ENCODE results near the gene IL4I1. TPM values are rescaled to one million over a fixed set of nuclear protein-coding genes. Genes with fewer than 3 reads are reported as not detected.
"Not testable (repeated sequence)": the region's sequence is repeated elsewhere in the genome, so short reads cannot be mapped to it uniquely, and the experiment has no call there.

IL4I1 gene
- total RNA-seq, 1 donor from 2014 or later = 42.3 TPM

- H3K9me3 Mint-ChIP-seq = no peaks in the 10 kb centered on the region
- intact Hi-C loops (cut with micrococcal nuclease) = no loop called here
- DNase-seq (ENCODE audit: low spot score) = no peak
- no peaks in the 10 kb centered on the region for H3K27me3 Mint-ChIP-seq (ENCODE audit: low read depth)
- no peak overlapping the region for H3K27ac Mint-ChIP-seq
- H3K36me3 Mint-ChIP-seq (ENCODE audit: low read depth) = peaks cover 65% of the 10 kb centered on the region
- peaks cover 31% of the 10 kb centered on the region for H3K4me1 Mint-ChIP-seq (ENCODE audit: low read depth)
- peak overlapping the region; percentile 98 for H3K4me3 Mint-ChIP-seq (ENCODE audit: low read depth)
Measured at GRCh38 chr19:49930483-49931011, 33.9 kb upstream of the IL4I1 start.

- H3K27ac Mint-ChIP-seq = peak overlapping the region; percentile 98
- peaks cover 72% of the 10 kb centered on the region for H3K36me3 Mint-ChIP-seq (ENCODE audit: low read depth)
- intact Hi-C loops (cut with micrococcal nuclease) = loop anchor here (2.0 kb wide), 4 partner anchors 33 to 399 kb away; partner anchors contain the start of genes AKT1S1, IL4I1, KCNC3 and RRAS
Measured at GRCh38 chr19:49929611-49930482, 33.2 kb upstream of the IL4I1 start.

DNA sequence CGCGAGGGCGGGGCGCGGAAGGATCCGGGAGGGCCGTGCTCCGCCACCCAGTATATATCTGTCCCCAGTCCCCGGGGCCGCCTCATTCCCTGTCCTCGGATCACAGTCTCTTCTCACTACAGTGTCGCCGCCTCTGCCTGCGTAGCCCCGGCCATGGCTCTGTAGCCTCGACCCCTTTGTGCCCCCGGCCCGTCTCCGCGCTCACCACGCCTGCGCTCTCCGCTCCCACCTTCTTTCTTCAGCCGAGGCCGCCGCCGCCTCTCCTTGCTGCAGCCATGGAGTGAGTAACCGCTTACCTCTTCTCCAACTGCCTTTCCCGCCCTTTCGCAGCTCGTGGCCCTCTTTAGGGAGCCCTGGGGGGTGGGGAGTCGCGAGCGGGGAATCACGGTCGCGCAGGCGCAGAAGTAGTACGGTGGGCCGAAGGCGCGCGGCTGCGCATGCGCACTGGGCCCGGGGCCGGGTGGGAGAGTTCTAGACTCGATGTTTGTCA is 32.5 kb upstream of the IL4I1 start, which contains the start of the genes ATF5 and NUP62:
Gene ATF5 (plus strand): TSS at position 85 of the 490 bp plus-strand sequence. CDS start 1,646 bp downstream, outside the sequence.
Gene NUP62 (minus strand): TSS at position 384 of the 490 bp plus-strand sequence. CDS start 19,697 bp downstream, outside the sequence.
- intact Hi-C loops (cut with micrococcal nuclease) = loop anchor here (2.0 kb wide), 4 partner anchors 32 to 400 kb away; partner anchors contain the start of genes AKT1S1, IL4I1, KCNC3 and RRAS
- peaks cover 36% of the 10 kb centered on the region for H3K4me1 Mint-ChIP-seq (ENCODE audit: low read depth)
- peak within 1 kb of the TSS; percentile 98 for H3K4me3 Mint-ChIP-seq (ENCODE audit: low read depth)
- H3K36me3 Mint-ChIP-seq (ENCODE audit: low read depth) = peaks cover 79% of the 10 kb centered on the region
- H3K9me3 Mint-ChIP-seq = no peaks in the 10 kb centered on the region
- peak; percentile 90 for DNase-seq (ENCODE audit: low spot score)
- no peaks in the 10 kb centered on the region for H3K27me3 Mint-ChIP-seq (ENCODE audit: low read depth)
- peak within 1 kb of the TSS; percentile 98 for H3K27ac Mint-ChIP-seq

More at GRCh38 chr19:49929611-49930482, 33.2 kb upstream of the IL4I1 start:
- Mint-ChIP-seq H3K9me3 (no peaks in the 10 kb centered on the region), H3K4me1 (ENCODE audit: low read depth) (peaks cover 36% of the 10 kb centered on the region), H3K27me3 (ENCODE audit: low read depth) (no peaks in the 10 kb centered on the region), H3K4me3 (ENCODE audit: low read depth) (peak overlapping the region; percentile 98)
- DNase-seq (ENCODE audit: low spot score) = peak; percentile 92

DNA sequence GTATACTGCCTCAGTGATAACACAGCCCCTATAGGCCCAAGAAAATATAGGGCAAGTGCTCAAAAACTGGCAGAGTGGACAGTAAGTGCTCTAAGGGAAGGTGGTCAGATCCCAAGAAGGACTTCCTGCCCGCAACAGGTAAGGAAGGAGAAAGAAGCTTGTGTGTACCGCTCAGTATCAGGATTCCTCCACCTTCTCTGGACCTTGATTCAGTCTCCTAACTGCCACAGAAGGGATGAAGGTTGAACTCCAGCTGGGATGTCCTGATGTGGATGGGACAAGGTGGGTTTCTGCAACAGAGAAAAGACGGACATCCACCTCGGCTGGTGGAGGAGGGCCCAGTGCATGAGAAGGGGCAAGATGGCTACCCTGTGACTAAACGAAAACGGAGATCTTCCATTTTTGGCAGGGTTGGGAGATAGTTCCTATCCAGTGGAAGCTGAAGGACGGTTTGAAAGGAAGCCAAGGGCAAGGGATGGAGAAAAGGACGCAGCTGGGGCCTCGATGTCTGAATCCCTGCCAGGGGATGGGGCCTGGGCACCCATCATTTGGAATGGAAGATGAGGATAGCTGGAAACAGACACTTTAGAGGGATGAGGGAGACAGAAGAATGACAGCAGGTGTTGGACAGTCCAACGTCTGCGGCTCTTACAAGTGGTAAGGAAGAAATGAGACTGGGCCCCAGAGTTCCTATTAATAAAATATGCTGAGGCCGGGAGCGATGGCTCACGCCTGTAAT is 31.0 kb upstream of the IL4I1 start:
- peaks cover 82% of the 10 kb centered on the region for H3K36me3 Mint-ChIP-seq (ENCODE audit: low read depth)
- no peaks in the 10 kb centered on the region for H3K9me3 Mint-ChIP-seq
- no peak for DNase-seq (ENCODE audit: low spot score)
- peak overlapping the region; percentile 98 for H3K4me3 Mint-ChIP-seq (ENCODE audit: low read depth)
- peaks cover 34% of the 10 kb centered on the region for H3K4me1 Mint-ChIP-seq (ENCODE audit: low read depth)
- no peaks in the 10 kb centered on the region for H3K27me3 Mint-ChIP-seq (ENCODE audit: low read depth)
- intact Hi-C loops (cut with micrococcal nuclease) = loop anchor here (2.0 kb wide), 4 partner anchors 31 to 401 kb away; partner anchors contain the start of genes AKT1S1, IL4I1, KCNC3 and RRAS
- peak overlapping the region; percentile 80 for H3K27ac Mint-ChIP-seq

DNA sequence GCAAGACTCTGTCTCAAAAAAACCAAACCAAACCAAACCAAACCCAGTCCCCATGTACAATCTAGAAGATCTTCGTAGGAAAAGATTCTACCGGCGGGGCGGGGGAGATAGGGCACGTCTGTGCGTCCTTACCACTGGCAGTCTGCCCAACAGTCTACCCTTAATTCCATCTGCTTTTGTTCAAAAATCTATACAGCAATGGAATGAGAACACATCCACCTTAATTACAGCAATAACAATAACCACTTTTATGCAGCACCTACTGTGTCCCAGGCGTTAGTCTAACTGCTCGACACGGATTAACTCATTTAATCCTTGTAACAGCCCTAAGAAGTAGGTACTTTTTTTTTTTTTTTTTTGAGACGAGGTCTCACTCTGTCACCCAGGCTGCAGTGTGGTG is 29.8 kb upstream of the IL4I1 start:
- no peaks in the 10 kb centered on the region for H3K27me3 Mint-ChIP-seq (ENCODE audit: low read depth)
- intact Hi-C loops (cut with micrococcal nuclease) = no loop called here
- DNase-seq (ENCODE audit: low spot score) = no peak
- H3K4me1 Mint-ChIP-seq (ENCODE audit: low read depth) = peaks cover 37% of the 10 kb centered on the region
- no peak overlapping the region for H3K27ac Mint-ChIP-seq
- peaks cover 83% of the 10 kb centered on the region for H3K36me3 Mint-ChIP-seq (ENCODE audit: low read depth)
- H3K9me3 Mint-ChIP-seq = no peaks in the 10 kb centered on the region
- H3K4me3 Mint-ChIP-seq (ENCODE audit: low read depth) = no peak overlapping the region

DNA sequence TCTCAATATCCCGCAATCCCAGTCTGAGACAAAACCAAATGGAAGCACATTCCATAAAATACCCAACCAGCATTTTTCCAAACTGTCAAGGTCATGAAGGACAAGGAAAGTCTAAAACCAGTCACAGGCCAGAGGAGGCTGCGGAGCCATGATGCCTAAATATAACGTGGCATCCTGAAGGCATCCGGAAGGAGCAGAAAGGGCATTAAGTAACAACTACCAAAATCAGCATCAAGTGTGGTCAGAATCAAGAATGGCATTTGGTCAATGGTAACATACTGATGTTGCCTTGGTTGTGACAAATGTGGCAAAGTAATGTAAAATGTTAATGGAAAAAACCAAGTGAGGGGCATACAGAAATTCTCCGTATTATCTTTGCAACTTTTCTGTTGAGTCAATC is 28.8 kb upstream of the IL4I1 start:
- no peaks in the 10 kb centered on the region for H3K27me3 Mint-ChIP-seq (ENCODE audit: low read depth)
- peaks cover 84% of the 10 kb centered on the region for H3K36me3 Mint-ChIP-seq (ENCODE audit: low read depth)
- no peak for DNase-seq (ENCODE audit: low spot score)
- peaks cover 37% of the 10 kb centered on the region for H3K4me1 Mint-ChIP-seq (ENCODE audit: low read depth)
- no peaks in the 10 kb centered on the region for H3K9me3 Mint-ChIP-seq
- intact Hi-C loops (cut with micrococcal nuclease) = no loop called here
- peak overlapping the region; percentile 28 for H3K27ac Mint-ChIP-seq
- no peak overlapping the region for H3K4me3 Mint-ChIP-seq (ENCODE audit: low read depth)

DNA sequence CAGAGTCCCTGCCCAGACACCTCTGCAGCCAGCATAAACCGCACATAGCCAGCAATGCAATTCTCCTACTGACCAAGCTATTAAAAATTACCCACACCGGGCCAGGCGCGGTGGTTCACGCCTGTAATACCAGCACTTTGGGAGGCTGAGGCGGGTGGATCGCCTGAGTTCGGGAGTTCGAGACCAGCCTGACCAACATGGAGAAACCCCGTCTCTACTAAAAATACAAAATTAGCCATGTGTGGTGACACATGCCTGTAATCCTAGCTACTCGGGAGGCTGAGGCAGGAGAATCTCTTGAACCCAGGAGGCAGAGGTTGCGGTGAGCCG is 28.2 kb upstream of the IL4I1 start:
- H3K27ac Mint-ChIP-seq; DNase-seq (ENCODE audit: low spot score); intact Hi-C loops (cut with micrococcal nuclease); H3K27me3 Mint-ChIP-seq (ENCODE audit: low read depth); H3K9me3 Mint-ChIP-seq; H3K4me3 Mint-ChIP-seq (ENCODE audit: low read depth): not testable (repeated sequence)
- peaks cover 84% of the 10 kb centered on the region for H3K36me3 Mint-ChIP-seq (ENCODE audit: low read depth)
- peaks cover 33% of the 10 kb centered on the region for H3K4me1 Mint-ChIP-seq (ENCODE audit: low read depth)

DNA sequence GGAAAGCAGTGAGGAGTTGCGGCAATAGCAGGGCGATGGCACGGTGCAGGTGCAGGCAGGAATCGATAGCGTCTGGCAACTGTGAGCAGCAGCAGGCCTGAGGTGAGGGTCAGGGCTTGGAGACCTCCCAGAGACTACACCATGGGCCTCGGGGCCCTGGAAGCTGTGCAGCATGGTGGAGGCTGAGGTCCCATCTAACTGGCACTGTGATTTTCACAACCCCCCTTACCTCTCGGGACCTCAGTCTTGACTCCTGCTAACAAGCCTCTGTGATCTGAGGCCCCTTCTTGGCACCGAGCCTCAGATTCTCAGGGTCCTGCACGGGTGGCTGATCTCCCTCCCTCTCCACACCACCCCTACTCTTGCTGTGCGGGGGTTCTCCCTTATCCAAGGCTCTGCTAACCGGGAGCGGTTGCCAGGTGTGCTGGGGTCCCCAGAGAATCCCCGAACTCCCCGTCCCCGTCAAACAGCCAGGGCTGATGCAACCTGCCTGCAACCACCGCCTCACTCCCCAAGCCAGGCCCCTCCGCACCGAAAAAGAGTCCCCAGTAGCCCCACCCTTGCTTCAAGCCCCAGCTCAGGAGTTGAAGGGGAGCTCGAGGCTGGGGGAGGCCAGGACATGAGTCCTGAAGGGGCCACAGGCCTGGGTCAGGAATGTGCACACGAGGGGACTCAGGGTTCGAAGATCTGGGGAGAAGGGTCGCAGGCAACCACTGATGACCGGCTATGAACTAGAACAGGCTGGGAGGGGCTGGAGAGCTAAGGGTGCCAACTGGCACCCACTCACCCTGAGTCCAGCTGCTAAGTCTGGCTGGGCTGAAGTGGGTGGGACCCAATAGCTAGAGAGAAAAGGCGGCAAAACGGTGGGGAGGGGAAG is 27.6 kb upstream of the IL4I1 start:
- DNase-seq (ENCODE audit: low spot score) = no peak
- H3K4me1 Mint-ChIP-seq (ENCODE audit: low read depth) = peaks cover 37% of the 10 kb centered on the region
- H3K27ac Mint-ChIP-seq = no peak overlapping the region
- peaks cover 86% of the 10 kb centered on the region for H3K36me3 Mint-ChIP-seq (ENCODE audit: low read depth)
- H3K9me3 Mint-ChIP-seq = no peaks in the 10 kb centered on the region
- H3K4me3 Mint-ChIP-seq (ENCODE audit: low read depth) = no peak overlapping the region
- no peaks in the 10 kb centered on the region for H3K27me3 Mint-ChIP-seq (ENCODE audit: low read depth)
- intact Hi-C loops (cut with micrococcal nuclease) = no loop called here

DNA sequence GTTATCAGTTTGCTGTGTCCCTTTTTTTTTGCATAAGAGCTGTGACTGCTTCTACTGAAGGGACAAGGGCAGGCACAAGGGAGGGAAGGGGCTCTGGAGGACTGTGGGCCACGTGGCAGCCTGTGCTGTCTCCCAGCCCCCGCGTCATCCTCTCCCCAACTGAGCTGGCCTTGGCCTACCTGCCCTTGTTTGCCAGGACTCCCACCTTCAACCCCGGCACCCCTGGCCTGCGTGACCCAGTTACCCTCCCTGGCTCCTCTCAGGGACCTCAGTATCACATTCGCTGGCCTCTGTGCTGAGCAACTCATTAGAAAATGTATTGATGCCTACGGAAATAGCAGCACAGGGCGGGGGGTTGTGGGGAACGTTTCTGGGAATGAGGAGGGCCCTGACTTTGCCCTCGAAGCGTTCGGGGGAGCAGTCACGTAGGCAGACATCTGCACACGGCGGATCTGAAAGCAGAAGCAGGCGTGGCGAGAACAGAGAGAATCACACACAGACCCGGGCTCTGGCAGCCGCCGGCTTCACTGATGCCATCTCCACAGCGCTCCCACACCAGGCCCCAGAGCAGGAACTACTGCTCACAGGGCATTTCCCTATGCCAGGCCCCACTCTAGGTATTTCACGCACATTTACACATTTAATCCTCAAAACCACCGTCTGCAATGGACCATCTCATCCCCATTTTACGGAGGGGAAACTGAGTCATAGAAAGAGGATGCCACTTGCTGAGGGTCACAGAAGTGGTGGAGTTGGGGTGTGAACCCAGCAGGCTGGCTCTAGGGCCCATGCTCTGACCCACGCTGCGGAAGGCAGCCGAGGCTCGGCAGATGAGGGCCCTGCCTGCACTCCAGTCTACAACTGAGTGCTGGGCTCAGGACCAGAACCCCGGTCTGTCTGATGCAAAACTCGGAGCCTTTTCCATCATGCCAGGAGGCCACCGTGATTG is 26.6 kb upstream of the IL4I1 start:
- Mint-ChIP-seq H3K4me1 (ENCODE audit: low read depth) (peaks cover 37% of the 10 kb centered on the region), H3K36me3 (ENCODE audit: low read depth) (peaks cover 83% of the 10 kb centered on the region), H3K9me3 (no peaks in the 10 kb centered on the region), H3K27me3 (ENCODE audit: low read depth) (no peaks in the 10 kb centered on the region), H3K4me3 (ENCODE audit: low read depth) (no peak overlapping the region), H3K27ac (no peak overlapping the region)
- intact Hi-C loops (cut with micrococcal nuclease) = no loop called here
- DNase-seq (ENCODE audit: low spot score) = no peak

DNA sequence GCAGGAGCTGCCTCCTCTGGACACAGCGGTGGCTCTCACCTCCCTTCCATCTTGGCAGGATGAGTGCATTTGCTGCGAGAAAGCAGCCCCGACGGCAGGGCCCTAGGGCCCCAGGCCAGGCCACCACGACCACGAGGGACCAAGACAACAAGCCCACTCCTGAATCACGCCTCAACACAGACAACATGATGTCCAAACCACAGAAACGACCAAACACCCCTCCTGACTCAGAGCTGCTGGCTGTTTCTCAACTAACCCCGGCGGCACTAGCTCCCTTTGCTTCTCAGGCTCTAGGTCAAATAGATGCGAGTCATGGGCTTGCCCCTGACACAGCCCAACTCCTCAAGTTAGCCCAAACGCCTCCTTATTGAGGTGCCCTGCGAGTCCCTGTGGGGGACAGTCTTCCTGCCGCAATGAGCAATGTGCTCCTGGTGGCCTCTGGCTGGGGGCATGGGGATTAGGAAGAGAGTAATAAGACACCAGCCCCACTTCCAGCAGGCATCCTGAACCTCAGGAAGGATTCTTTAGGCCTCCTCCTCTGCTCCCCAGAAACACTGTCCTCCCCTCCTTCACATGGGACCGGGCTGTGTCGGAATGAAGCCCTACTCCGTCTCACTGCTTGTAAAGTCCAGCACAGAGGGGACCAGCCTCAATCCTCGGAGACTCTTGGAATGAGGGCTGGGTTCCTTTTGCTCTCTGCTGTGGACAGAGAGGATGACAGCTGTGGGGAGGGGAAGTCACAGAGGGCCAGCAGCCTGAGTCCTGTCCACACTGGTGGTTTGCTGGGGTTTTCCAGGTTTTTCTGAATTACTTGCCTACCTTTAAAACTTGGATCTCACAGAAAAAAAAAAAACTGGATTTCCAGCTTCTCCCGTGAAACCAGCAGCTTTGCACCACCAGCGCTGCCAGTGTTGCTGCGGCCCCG is 25.4 kb upstream of the IL4I1 start:
- H3K9me3 Mint-ChIP-seq = no peaks in the 10 kb centered on the region
- peaks cover 84% of the 10 kb centered on the region for H3K36me3 Mint-ChIP-seq (ENCODE audit: low read depth)
- H3K27me3 Mint-ChIP-seq (ENCODE audit: low read depth) = no peaks in the 10 kb centered on the region
- no peak for DNase-seq (ENCODE audit: low spot score)
- peak overlapping the region; percentile 65 for H3K27ac Mint-ChIP-seq
- intact Hi-C loops (cut with micrococcal nuclease) = no loop called here
- H3K4me1 Mint-ChIP-seq (ENCODE audit: low read depth) = peaks cover 28% of the 10 kb centered on the region
- H3K4me3 Mint-ChIP-seq (ENCODE audit: low read depth) = no peak overlapping the region

All from activated T-helper 2 cell treated with anti-CD3 and anti-CD28 coated beads, Interferon-gamma antibody, Interleukin-2, Interleukin-4, amounts not matched to agents 10 μg/mL and 5 μg/mL and 100 μg/mL, durations not matched to agents 14 hours and 24 hours and 36 hours (primary cell).